Motor neuron (in vitro differentiated cells): ENCODE results near the gene AGO3. TPM values are rescaled to one million over a fixed set of nuclear protein-coding genes. Genes with fewer than 3 reads are reported as not detected.
A peak's percentile ranks its signal among the peaks of the same experiment; 100 is the strongest.

Experiments used
- ATAC-seq, 8 experiments: fragments of 200-7000 bp; cut with Tn5 transposase; replicated peaks in 6 of 8; 2 replicates each; pipeline ENCODE4 v1.8.0; 2021; ENCODE audit warnings: mild to moderate bottlenecking in 8 of 8, moderate library complexity in 8 of 8
- H3K27ac ChIP-seq, 2 donors: fragments of 250-450 bp; sonication (Bioruptor Pico); 2 replicates each; pipeline ENCODE4 v1.9.0; 2021; ENCODE audit warnings: antibody characterized with exemption in 2 of 2, mild to moderate bottlenecking in 2 of 2, moderate library complexity in 1 of 2
- H3K4me1 ChIP-seq, 2 donors: fragments of 250-450 bp; sonication (Bioruptor Pico); replicated peaks in 1 of 2; 2 replicates each; pipeline ENCODE4 v1.6.1; 2021; ENCODE audit warnings: antibody characterized with exemption in 2 of 2, mild to moderate bottlenecking in 2 of 2, moderate library complexity in 1 of 2
- H3K4me3 ChIP-seq, 5 donors: fragments of 250-450 bp; sonication (Bioruptor Pico); 2 replicates each; pipeline ENCODE4 v1.9.0; 2021; ENCODE audit warnings: antibody characterized with exemption in 5 of 5, mild to moderate bottlenecking in 5 of 5, moderate library complexity in 4 of 5
- WGBS, 10 experiments: fragments of 450-650 bp; shearing (Covaris generic); methylation state at CpG; one replicate each; pipeline ENCODE4 v1.0.0; 2022; 5-methylcytosine and 5-hydroxymethylcytosine counted together
- in situ Hi-C, 9 experiments: fragments of 400-800 bp; cut with MboI; loops; one replicate each; pipeline ENCODE4 v1.15.0; 2021; ENCODE audit warnings: low sequenced_read_pairs in 9 of 9, low pct_unique_long_range_greater_than_20kb in 2 of 9; ENCODE audit not compliant: unreplicated experiment in 9 of 9
- total RNA-seq, 8 experiments: library from RNA; unstranded; fragments of 300-600 nt; gene quantifications; 2 replicates each; pipeline versions ENCODE4 v1.2.3 to v1.2.4, GENCODE V29; 2022

Gene AGO3
- total RNA-seq, 8 experiments from 2014 or later: 10.5 to 35.0 (median 16.9) TPM

GRCh38 chr1:36097693-36098585 is 167.0 kb downstream of the AGO3 start:
- WGBS, 10 experiments: 70 to 100% (median 85%) methylated on average over 1 to 11 of the region's 33 CpGs; no CpG with 5 or more reads in 5 of the 10 experiments
- ATAC-seq: peak in 3 of 8 experiments; percentile 3 to 4 (median 3)
- in situ Hi-C loops: loop anchor here in 1 of 9 experiments (10.0 kb wide), 1 partner anchor 327 kb away; no protein-coding TSS in a partner anchor
- no peak overlapping the region for H3K27ac ChIP-seq
- H3K4me1 ChIP-seq: peaks cover 0 to 5% of the 10 kb centered on the region in 2 donors
- no peak overlapping the region for H3K4me3 ChIP-seq

DNA sequence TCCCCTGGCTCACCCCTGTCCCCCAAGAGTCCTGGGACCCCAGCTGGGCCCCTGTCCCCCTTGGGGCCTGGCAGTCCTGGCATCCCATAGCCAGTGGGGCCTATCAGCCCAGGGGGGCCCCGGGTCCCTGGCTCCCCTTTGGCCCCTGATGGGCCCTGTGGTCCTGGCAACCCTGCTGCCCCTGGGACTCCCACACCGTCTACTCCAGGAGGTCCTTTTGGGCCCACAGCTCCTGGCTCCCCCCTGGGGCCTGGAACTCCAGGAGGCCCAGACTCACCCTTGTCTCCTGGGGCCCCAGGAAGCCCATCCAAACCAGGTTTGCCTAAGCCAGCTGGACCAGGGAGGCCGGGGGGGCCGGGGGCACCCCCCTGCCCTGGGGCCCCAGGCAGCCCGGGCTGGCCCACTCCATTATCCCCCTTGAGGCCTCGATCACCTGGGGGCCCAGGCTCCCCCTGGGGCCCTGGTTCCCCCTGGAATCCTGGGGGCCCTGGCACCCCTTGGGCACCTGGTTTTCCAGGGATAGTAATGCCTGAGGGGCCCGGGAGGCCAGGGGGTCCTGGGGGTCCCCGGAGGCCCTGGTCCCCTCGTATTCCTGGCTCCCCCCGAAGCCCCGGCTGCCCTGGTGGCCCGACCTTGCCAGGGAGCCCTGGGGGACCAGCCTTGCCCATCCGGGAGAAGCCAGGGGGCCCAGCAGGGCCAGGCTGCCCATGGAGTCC is 167.9 kb downstream of the AGO3 start:
- WGBS, 10 experiments: no CpG with 5 or more reads among the region's 13 CpGs
- Histone ChIP-seq H3K27ac (no peak overlapping the region), H3K4me3 (no peak overlapping the region), H3K4me1 (peaks cover 0 to 5% of the 10 kb centered on the region in 2 donors)
- in situ Hi-C loops: loop anchor here in 1 of 9 experiments (10.0 kb wide), 1 partner anchor 326 kb away; no protein-coding TSS in a partner anchor
- ATAC-seq: peak in 3 of 8 experiments; percentile 2 to 11 (median 7)

- H3K4me3 ChIP-seq: no peak overlapping the region
- in situ Hi-C loops: loop anchor here in 5 of 9 experiments (10.0 to 25.0 kb wide), 4 partner anchors 85 to 325 kb away; no protein-coding TSS in a partner anchor
- H3K4me1 ChIP-seq: peaks cover 0 to 5% of the 10 kb centered on the region in 2 donors
- 0 to 80% (median 52%) methylated on average over 1 to 10 of the region's 18 CpGs; no CpG with 5 or more reads in 5 of the 10 experiments for WGBS, 10 experiments
- peak; percentile 68 to 91 (median 76) for ATAC-seq
- H3K27ac ChIP-seq: no peak overlapping the region
These were observed 168.9 kb downstream of the AGO3 start for GRCh38 chr1:36099681-36100341.

DNA sequence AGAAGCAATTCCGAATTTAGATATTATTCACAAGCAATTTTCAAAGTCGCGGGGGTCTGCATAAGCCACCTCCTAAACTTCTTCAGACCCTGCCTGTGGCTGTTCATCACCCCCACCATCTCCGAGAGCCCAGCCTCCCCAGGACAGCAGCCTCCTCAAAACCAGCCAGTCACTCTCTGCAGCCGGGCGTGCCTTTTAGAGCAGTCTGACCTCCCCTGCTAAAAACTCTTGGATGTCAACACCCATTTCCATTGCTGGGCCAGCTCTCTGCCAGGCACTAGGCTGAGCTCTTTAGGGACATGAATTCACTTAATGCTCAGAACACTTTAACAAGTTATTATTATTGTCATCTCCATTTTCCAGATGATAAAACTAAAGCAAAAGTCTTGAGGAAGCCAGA is 169.5 kb downstream of the AGO3 start:
- 25 to 100% (median 77%) methylated on average over 2 to 6 of the region's 6 CpGs; no CpG with 5 or more reads in 2 of the 10 experiments for WGBS, 10 experiments
- ATAC-seq: peak in 2 of 8 experiments; percentile 53 to 59
- Histone ChIP-seq H3K27ac (no peak overlapping the region), H3K4me1 (peaks cover 0 to 5% of the 10 kb centered on the region in 2 donors), H3K4me3 (no peak overlapping the region)
- in situ Hi-C loops: loop anchor here in 4 of 9 experiments (10.0 to 25.0 kb wide), 3 partner anchors 84 to 312 kb away; no protein-coding TSS in a partner anchor

DNA sequence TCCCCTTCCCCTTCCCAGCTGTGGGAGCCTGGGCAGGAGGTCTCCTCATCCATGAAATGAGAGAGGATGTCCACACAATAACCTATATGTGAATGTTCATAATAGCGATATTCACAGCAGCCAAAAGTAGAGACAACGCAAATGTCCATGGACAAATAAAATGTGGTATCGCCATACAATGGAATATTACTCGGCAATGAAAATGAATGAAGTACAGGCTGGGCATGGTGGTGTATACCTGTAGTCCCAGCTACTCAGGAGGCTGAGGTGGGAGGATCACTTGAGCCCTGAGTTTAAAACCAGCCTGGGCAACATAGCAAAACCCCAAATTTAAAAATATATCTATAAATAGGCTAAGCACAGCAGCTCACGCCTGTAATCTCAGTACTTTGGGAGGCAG is 170.6 kb downstream of the AGO3 start:
- Histone ChIP-seq H3K27ac (no peak overlapping the region), H3K4me1 (peaks cover 0 to 5% of the 10 kb centered on the region in 2 donors), H3K4me3 (no peak overlapping the region)
- 83 to 100% (median 100%) methylated on average over 1 to 5 of the region's 5 CpGs; no CpG with 5 or more reads in 2 of the 10 experiments for WGBS, 10 experiments
- no peak for ATAC-seq
- in situ Hi-C loops: loop anchor here in 4 of 9 experiments (10.0 to 25.0 kb wide), 3 partner anchors 83 to 311 kb away; no protein-coding TSS in a partner anchor

DNA sequence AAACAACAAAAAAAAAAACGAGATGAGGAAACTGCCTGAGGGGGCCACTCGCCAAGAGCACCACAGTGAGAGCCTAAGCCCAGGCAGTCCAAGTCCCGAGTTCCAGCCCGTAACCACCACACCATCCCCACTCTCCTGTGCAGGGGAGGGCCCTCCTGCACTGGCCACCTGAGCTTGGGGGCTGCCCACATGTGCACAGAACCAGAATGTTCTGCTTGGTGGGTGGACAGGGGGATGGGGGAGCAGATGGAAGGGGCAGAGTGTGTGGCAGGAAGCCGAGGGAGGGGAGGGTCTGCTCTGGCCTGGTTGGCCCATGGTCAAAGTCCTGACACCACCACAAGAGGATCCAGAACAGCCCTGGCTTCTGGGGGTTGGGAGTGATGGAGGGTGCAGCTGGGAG is 175.4 kb downstream of the AGO3 start:
- Histone ChIP-seq H3K4me3 (no peak overlapping the region), H3K27ac (no peak overlapping the region), H3K4me1 (no peaks in the 10 kb centered on the region)
- in situ Hi-C loops: loop anchor here in 4 of 9 experiments (10.0 to 25.0 kb wide), 3 partner anchors 79 to 306 kb away; no protein-coding TSS in a partner anchor
- ATAC-seq: peak in 1 of 8 experiments; percentile 16
- 10 to 80% methylated on average over 2 of the region's 5 CpGs; no CpG with 5 or more reads in 8 of the 10 experiments for WGBS, 10 experiments

DNA sequence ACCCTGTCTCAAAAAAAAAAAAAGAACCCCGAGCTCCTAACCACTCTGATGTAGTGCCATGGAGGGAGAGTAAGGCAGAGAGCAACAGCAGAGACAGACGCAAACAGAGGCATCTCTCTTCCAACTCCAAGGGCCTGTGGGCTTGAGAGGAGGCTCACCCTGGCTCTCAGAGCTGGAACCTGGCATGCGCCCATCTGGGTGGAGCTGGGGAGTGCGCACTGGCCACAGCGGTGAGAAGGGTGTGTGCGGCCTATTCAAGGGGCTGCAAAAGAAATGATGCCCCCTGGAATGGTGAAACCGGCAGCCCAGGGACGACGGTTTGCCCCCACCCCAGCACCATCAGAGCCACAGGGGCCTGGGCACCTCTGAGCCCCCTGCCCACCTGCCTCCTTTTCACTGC is 176.5 kb downstream of the AGO3 start:
- in situ Hi-C loops: loop anchor here in 4 of 9 experiments (10.0 to 25.0 kb wide), 3 partner anchors 77 to 305 kb away; no protein-coding TSS in a partner anchor
- Histone ChIP-seq H3K4me1 (no peaks in the 10 kb centered on the region), H3K27ac (no peak overlapping the region), H3K4me3 (no peak overlapping the region)
- peak in 2 of 8 experiments; percentile 28 to 37 for ATAC-seq
- WGBS, 10 experiments: 24 to 100% (median 76%) methylated on average over 1 to 4 of the region's 9 CpGs; no CpG with 5 or more reads in 1 of the 10 experiments

GRCh38 chr1:36108314-36108713 is 177.4 kb downstream of the AGO3 start:
- 17 to 85% (median 74%) methylated on average over 1 to 12 of the region's 14 CpGs; no CpG with 5 or more reads in 4 of the 10 experiments for WGBS, 10 experiments
- ATAC-seq: no peak
- H3K27ac ChIP-seq: no peak overlapping the region
- H3K4me1 ChIP-seq: no peaks in the 10 kb centered on the region
- no peak overlapping the region for H3K4me3 ChIP-seq
- in situ Hi-C loops: loop anchor here in 4 of 9 experiments (10.0 to 25.0 kb wide), 3 partner anchors 76 to 304 kb away; no protein-coding TSS in a partner anchor

DNA sequence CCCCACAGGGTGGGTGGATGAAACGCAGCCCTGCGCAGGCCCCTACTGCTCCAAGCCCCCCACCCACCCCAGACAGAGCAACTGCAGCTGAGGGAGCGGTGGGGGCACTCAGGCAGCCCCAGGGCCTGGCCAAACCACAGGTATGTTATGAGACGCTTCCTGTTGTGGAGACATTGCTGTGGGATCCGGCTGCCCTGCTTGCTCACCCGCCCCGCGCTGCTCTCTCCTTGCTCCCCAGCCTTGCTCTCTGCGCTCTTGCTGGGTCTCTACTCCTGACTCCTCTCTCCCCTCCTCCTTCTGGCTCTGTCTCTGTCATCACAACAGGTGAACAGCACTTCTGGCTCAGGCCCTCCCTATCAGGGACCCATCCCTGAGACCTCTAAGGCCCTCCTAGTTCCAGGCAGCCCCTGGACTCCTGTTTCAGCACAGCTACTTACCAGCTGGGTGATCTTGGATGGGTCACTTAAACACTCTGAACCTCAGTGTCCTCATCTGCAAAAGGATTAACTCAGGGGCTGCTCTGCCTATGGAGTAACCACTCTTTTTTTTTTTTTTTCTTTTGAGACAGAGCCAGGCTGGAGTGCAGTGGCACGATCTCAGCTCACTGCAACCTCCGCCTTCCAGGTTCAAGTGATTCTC is 178.3 kb downstream of the AGO3 start:
- Histone ChIP-seq H3K27ac (no peak overlapping the region), H3K4me1 (no peaks in the 10 kb centered on the region), H3K4me3 (no peak overlapping the region)
- peak in 5 of 8 experiments; percentile 18 to 37 (median 25) for ATAC-seq
- in situ Hi-C loops: loop anchor here in 4 of 9 experiments (10.0 to 25.0 kb wide), 3 partner anchors 76 to 303 kb away; no protein-coding TSS in a partner anchor
- WGBS, 10 experiments: 40 to 92% (median 88%) methylated on average over 1 to 8 of the region's 11 CpGs; no CpG with 5 or more reads in 6 of the 10 experiments

- in situ Hi-C loops: loop anchor here in 3 of 9 experiments (25.0 kb wide), 2 partner anchors 176 to 301 kb away; no protein-coding TSS in a partner anchor
- no peak overlapping the region for H3K27ac ChIP-seq
These were observed 180.2 kb downstream of the AGO3 start for GRCh38 chr1:36111151-36111550.

DNA sequence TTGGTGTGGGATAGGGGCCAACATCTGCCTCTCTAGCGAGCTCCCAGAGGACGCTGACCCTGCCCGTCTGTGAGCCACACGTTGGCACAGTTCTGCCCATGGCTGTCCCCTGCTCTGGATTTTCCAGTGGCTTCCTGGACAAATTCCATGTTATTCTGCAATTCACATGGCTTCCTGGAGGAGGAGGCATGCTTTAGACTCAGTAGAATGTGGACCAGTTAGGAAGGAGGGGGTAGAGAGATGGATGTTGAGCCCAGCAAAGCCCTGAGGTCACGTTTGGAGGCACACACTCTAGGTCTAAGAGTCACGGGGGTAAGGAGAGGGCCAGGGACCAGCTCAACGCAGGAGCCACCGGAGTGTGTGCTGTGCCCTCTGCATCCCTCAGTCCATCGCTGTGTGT is 181.9 kb downstream of the AGO3 start:
- in situ Hi-C loops: loop anchor here in 3 of 9 experiments (25.0 kb wide), 2 partner anchors 174 to 299 kb away; no protein-coding TSS in a partner anchor
- WGBS, 10 experiments: 50 to 93% (median 83%) methylated on average over 2 to 9 of the region's 9 CpGs; no CpG with 5 or more reads in 2 of the 10 experiments
- no peak overlapping the region for H3K4me3 ChIP-seq

More at GRCh38 chr1:36111151-36111550, 180.2 kb downstream of the AGO3 start:
- no peak for ATAC-seq
- Histone ChIP-seq H3K4me1 (no peaks in the 10 kb centered on the region), H3K4me3 (no peak overlapping the region)
- WGBS, 10 experiments: 0 to 100% (median 80%) methylated on average over 1 to 2 of the region's 4 CpGs; no CpG with 5 or more reads in 5 of the 10 experiments

More for the DNA sequence above, 181.9 kb downstream of the AGO3 start:
- H3K27ac ChIP-seq: no peak overlapping the region
- peaks cover 0 to 6% of the 10 kb centered on the region in 2 donors for H3K4me1 ChIP-seq
- no peak for ATAC-seq
